HL-60 (cell line): ENCODE data around the gene PTPRN2.

ENCODE experiments used
- DNase-seq, 2 experiments: peaks; one replicate each; pipeline ENCODE4 v3.0.0-alpha.2; 2010 to 2020; ENCODE audit warnings: low read depth in 1 of 2, low spot score in 1 of 2
- H3K27ac ChIP-seq: fragments of 250-450 bp; sonication (Bioruptor Pico); replicated peaks from 2 replicates; pipeline ENCODE4 v1.5.1; 2020; ENCODE audit warnings: mild to moderate bottlenecking, moderate library complexity
- H3K27me3 ChIP-seq: fragments of 250-450 bp; sonication (Bioruptor Pico); 2 replicates; pipeline ENCODE4 v1.5.1; 2021; ENCODE audit warnings: mild to moderate bottlenecking, moderate library complexity; ENCODE audit not compliant: insufficient read depth, poor library complexity, severe bottlenecking
- H3K4me3 ChIP-seq: replicated peaks from 2 replicates; pipeline ENCODE4 v1.5.1; 2011; ENCODE audit warnings: mild to moderate bottlenecking, control low read depth, low read length; ENCODE audit not compliant: insufficient read depth
- CTCF ChIP-seq: IDR thresholded peaks from one replicate; pipeline ENCODE4 v1.5.1; 2011; ENCODE audit warnings: low read length, control low read depth, inconsistent platforms; ENCODE audit not compliant: insufficient read depth
- GABPA ChIP-seq: IDR thresholded peaks from 2 replicates; pipeline ENCODE4 v1.6.1; 2012; ENCODE audit warnings: low read depth
- POLR2AphosphoS5 ChIP-seq: IDR thresholded peaks from 2 replicates; pipeline ENCODE4 v1.6.1; 2012; ENCODE audit warnings: low read depth
- REST ChIP-seq: IDR thresholded peaks from 2 replicates; pipeline ENCODE4 v1.6.1; 2012; ENCODE audit warnings: low read depth; ENCODE audit not compliant: insufficient replicate concordance
- SPI1 ChIP-seq: IDR thresholded peaks from 2 replicates; pipeline ENCODE4 v1.6.1; 2012; ENCODE audit warnings: low read depth, mild to moderate bottlenecking, borderline replicate concordance

Gene PTPRN2

GRCh38 chr7:158375034-158375433 lies 212.6 kb downstream of the PTPRN2 start:
- Histone ChIP-seq H3K4me3 (no peak overlapping the region), H3K27ac (no peak overlapping the region), H3K27me3 (no peaks in the 10 kb centered on the region)
- no peak for DNase-seq
- TF ChIP-seq REST (no peak), SPI1 (no peak), CTCF (no peak), POLR2AphosphoS5 (no peak), GABPA (no peak)

DNA sequence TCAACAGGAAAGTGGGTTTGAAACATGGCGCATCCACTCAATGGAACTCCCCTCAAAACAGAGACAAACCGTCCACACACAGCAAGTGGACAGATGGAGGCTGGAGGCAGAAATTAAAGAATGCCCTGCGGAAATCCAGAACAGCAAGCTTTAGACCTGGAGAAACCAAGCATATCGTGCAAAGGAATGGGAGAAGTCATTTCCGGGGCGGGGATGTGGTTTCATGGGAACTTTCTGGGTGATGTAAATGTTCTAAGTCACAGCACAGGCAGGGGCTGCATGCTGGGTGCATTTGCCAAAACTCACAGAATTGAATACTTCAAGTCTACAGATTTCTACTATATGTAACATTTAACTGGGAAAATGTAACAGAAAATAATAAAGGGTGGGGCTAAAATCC lies 213.0 kb downstream of the PTPRN2 start:
- no peak for TF ChIP-seq GABPA
- no peak overlapping the region for H3K4me3 ChIP-seq
- no peaks in the 10 kb centered on the region for H3K27me3 ChIP-seq
- H3K27ac ChIP-seq: no peak overlapping the region
- no peak for DNase-seq

DNA sequence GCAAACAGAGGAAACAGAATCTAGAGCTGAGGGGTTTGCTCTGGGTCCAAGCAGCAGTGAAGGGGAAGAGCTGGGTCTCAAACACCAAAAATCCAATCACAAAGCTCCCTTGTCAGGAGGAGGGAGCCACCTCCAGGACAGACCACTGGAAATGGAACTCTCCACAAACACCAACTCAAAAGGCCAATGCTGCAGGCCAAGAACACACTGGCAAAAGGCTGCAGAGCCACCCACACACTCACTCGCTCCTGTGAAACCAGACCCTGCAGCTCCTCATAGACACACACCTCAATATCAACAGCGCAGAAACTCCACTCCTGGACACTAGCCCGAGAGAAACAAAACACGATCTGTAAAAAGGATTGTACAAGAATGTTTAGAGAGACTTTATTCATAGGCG lies 213.5 kb downstream of the PTPRN2 start:
- DNase-seq: no peak
- no peak overlapping the region for H3K4me3 ChIP-seq
- TF ChIP-seq CTCF: no peak
- TF ChIP-seq SPI1: no peak
- no peak for TF ChIP-seq POLR2AphosphoS5
- TF ChIP-seq GABPA: no peak
- no peak for TF ChIP-seq REST
- no peaks in the 10 kb centered on the region for H3K27me3 ChIP-seq
- no peak overlapping the region for H3K27ac ChIP-seq

DNA sequence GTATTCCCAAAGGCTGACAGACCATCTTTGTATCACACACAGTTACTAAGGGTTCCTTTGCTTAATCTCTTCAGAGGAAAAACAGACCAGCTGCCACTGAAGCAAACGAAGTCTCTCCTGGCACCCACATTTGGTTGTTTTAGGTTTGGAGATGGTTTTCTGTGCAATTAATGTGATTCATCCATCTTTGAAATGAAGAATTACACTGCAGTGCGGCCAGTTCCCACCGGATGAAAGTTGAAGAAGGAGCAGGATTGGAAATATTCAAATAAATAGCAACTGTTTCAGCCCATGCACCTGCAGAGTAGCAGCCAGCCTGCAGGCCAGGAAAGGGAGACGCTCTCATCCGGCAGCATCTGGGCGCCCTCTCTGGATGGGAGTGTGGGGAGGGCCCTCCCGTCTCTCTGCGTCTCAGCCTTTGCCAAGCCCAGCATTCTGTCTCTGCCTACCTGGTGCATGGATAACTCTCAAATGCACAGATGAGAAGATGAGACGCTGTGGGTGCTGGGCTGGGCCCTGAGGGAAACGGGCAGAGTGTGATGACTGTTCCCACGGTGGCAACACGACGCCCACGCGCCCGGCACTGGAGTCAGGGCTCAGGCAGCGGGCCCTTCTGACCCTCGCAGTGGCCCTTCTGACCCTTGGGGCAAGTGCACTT lies 214.0 kb downstream of the PTPRN2 start:
- no peaks in the 10 kb centered on the region for H3K27me3 ChIP-seq
- no peak overlapping the region for H3K27ac ChIP-seq
- DNase-seq: no peak
- no peak overlapping the region for H3K4me3 ChIP-seq
- no peak for TF ChIP-seq POLR2AphosphoS5
- no peak for TF ChIP-seq SPI1
- TF ChIP-seq GABPA: no peak
- TF ChIP-seq CTCF: no peak
